ACC112 (cell line): ENCODE results near the gene DDA1.
A peak's percentile ranks its signal among the peaks of the same experiment; 100 is the strongest.

ENCODE experiments used
- H2AFZ ChIP-seq: fragments of 200-600 bp; sonication (generic); one replicate; pipeline ENCODE4 v1.6.0; 2017; ENCODE audit warnings: antibody characterized with exemption, low read length; ENCODE audit not compliant: unreplicated experiment
- H3K27ac ChIP-seq: fragments of 200-600 bp; sonication (generic); 2 replicates; pipeline ENCODE4 v1.5.1; 2014; ENCODE audit warnings: low read depth, mild to moderate bottlenecking, antibody characterized with exemption, low read length, moderate library complexity
- H3K27me3 ChIP-seq: fragments of 200-600 bp; sonication (generic); 2 replicates; pipeline ENCODE4 v1.6.1; 2014; ENCODE audit warnings: mild to moderate bottlenecking, antibody characterized with exemption, low read length, moderate library complexity, mixed read lengths; ENCODE audit not compliant: insufficient read depth
- H3K36me3 ChIP-seq: fragments of 200-600 bp; sonication (generic); 2 replicates; pipeline ENCODE4 v1.6.1; 2016; ENCODE audit warnings: mild to moderate bottlenecking, antibody characterized with exemption, low read length, moderate library complexity, mixed read lengths; ENCODE audit not compliant: insufficient read depth
- H3K4me1 ChIP-seq: fragments of 200-600 bp; sonication (generic); one replicate; pipeline ENCODE4 v1.6.1; 2016; ENCODE audit warnings: low read length, mixed read lengths; ENCODE audit not compliant: insufficient read depth, unreplicated experiment, control insufficient read depth
- H3K4me3 ChIP-seq: fragments of 200-600 bp; sonication (generic); 2 replicates; pipeline ENCODE4 v1.5.1; 2014; ENCODE audit warnings: mild to moderate bottlenecking, low read depth, low read length
- H3K79me2 ChIP-seq: fragments of 200-600 bp; sonication (generic); one replicate; pipeline ENCODE4 v1.6.0; 2016; ENCODE audit warnings: low read length; ENCODE audit not compliant: control insufficient read depth, unreplicated experiment, insufficient read depth

DDA1 gene

DNA sequence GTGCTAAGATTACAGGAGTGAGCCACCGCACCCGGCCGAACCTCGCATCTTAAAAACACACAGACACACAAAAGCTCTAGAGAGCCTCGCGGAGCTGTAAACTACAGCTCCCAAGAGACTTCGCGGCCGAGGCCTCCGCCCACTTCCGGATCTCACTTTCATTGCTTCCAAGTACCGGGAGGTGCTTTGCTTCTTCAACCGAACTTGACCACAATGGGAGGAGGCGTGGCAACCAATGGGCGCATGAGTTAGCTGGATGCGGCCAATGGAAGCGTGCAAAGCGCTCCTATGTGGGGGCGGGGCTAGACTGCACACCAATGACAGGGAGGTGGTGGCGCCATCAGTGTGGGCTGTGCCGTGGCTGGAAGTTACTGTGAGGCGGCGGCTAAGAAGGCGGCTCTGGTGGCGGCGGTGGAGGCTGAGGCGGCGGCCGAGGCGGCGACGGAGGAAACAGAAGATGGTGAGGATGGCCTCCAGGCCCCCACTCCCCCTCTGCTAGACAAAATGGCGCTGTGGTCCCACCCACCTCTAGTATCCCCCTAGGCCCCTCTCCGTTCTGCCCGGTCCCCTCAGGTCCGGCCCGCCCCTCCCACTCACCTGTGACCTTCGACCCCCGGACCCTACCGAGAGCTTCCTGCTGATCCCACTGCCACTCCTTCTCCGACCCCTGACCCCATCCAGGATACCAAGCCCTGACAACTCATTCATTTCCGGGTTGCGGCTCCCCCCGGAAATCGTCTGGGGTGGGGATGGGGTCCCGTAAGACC lies at the start of gene DDA1:
Gene DDA1 (plus strand): TSS at position 366 of the 767 bp plus-strand sequence. CDS start 92 bp downstream, at position 458.
- peak within 1 kb of the TSS; percentile 88 for H3K4me3 ChIP-seq
- H3K79me2 ChIP-seq = peaks cover 37% of the 10 kb centered on the region
- no peaks in the 10 kb centered on the region for H3K27me3 ChIP-seq
- H3K27ac ChIP-seq = peak within 1 kb of the TSS; percentile 52
- no peaks in the 10 kb centered on the region for H3K36me3 ChIP-seq
- H3K4me1 ChIP-seq = peaks cover 34% of the 10 kb centered on the region
- no peak within 1 kb of the TSS for H2AFZ ChIP-seq

DNA sequence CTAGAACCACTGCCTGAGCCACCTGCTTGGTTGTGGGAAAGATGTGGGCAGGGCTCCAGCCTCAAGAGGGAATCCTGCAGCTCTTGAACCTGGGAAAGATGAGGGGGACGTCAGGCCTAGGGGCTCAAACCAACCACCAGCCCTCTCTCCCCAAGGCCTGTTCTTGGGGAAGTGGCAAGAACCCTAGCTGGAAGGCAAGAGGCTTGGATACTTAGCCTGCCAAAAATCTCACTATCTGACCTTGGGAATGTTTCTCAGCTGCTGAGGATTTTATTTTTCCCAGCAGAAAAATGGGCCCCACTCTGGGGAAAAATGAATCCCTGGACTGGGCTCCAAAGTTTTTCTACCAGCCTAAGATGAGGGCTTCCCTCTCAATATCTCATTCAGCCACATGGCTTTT lies 49.4 kb upstream of the DDA1 start:
- H2AFZ ChIP-seq = no peak overlapping the region
- no peaks in the 10 kb centered on the region for H3K79me2 ChIP-seq

DNA sequence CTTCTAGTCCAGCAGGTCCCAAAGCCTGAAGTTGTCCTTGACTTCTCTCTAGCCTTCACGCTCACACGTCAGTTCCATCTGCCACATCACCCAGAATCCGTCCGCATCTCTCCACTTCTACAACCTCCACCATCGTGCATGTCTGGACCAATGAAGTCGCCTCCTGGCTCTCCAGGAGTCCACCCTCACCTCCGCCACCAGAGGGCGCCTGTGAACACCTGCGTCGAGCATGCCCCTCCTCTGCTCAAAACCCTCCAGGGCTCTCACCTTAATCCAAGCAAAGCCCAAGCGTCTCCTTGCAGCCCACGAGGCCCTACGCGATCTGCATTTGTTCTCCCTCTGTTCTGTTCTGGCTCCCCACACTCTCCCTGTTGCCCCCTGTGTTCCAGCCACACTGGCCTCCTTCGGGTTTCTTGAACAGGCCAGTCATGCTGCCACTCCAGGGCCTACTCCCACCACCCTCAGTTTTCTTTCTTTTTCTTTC lies 48.5 kb upstream of the DDA1 start:
- Histone ChIP-seq H3K4me1 (no peaks in the 10 kb centered on the region), H2AFZ (no peak overlapping the region), H3K36me3 (no peaks in the 10 kb centered on the region), H3K79me2 (no peaks in the 10 kb centered on the region), H3K27ac (no peak overlapping the region), H3K27me3 (no peaks in the 10 kb centered on the region), H3K4me3 (no peak overlapping the region)

More for the DNA sequence above, 49.4 kb upstream of the DDA1 start:
- Histone ChIP-seq H3K4me1 (no peaks in the 10 kb centered on the region), H3K4me3 (no peak overlapping the region), H3K36me3 (no peaks in the 10 kb centered on the region), H3K27me3 (no peaks in the 10 kb centered on the region), H3K27ac (no peak overlapping the region)

DNA sequence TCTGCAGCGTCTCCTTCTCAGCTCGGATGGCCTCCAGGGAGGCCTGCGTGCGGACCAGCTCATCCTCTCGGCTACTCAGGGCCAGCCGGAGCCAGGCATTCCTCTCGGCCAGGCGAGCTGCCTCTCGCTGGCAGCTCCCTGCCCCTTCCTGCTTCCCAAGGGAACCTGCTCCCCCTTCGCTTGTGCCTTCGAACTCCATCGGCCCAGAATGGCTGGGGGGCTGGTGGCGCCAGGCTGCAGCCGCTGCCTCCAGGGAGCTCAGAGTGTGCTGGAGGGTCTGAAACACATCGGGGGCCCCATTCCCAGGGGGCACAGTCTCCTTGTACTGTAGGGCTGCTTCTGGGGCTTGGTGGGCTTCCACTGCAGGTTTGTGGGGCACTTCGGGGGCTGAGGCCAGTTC lies 46.8 kb upstream of the DDA1 start:
- no peaks in the 10 kb centered on the region for H3K27me3 ChIP-seq
- no peak overlapping the region for H2AFZ ChIP-seq
- no peaks in the 10 kb centered on the region for H3K36me3 ChIP-seq
- H3K27ac ChIP-seq = no peak overlapping the region
- no peak overlapping the region for H3K4me3 ChIP-seq
- H3K79me2 ChIP-seq = peaks cover 2% of the 10 kb centered on the region
- no peaks in the 10 kb centered on the region for H3K4me1 ChIP-seq

DNA sequence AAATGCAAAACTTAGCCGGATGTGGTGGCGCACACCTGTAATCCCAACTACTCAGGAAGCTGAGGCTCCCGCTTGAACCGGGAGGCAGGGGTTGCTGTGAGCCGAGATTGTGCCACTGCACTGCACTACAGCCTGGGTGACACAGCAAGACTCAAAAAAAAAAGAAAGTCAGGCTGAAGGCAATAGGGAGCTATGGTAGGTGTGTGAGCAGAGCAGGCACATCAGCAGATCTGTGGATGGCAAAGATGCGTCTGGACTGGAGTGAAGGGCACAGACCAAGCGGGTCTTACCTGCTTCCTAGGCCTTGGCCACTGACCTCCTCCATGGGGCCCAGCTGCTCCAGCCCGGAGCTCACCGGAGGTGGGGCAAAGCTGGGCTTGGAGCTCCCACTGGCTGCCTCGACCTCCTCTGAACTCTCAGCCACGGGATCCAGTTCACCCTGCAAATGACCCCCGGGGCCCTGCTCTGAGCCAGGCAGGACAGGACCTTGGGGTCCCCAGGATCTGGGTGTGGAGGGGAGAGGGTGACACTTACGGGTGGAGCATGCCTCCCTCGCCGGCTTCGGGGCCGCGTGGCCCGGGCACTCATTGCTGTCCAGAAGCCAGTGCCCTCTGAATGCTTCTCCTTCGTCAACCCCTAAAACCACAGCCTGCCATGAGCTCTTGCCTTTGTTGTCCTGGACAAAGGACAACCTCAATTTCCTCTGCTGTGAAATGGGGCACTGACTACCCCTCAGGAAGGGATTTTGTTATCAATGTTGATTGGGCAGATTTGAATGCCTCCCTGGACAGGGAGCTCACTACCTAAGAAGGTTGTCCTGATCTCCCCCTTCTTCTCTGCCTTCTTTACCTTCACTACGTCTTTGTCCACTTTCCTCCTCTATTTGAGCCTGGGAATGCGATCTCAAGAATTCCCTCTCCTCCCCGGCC lies 45.4 kb upstream of the DDA1 start:
- peaks cover 12% of the 10 kb centered on the region for H3K79me2 ChIP-seq
- no peak overlapping the region for H3K27ac ChIP-seq
- H2AFZ ChIP-seq = no peak overlapping the region
- no peak overlapping the region for H3K4me3 ChIP-seq
- H3K4me1 ChIP-seq = peaks cover 4% of the 10 kb centered on the region
- H3K36me3 ChIP-seq = no peaks in the 10 kb centered on the region
- H3K27me3 ChIP-seq = no peaks in the 10 kb centered on the region

DNA sequence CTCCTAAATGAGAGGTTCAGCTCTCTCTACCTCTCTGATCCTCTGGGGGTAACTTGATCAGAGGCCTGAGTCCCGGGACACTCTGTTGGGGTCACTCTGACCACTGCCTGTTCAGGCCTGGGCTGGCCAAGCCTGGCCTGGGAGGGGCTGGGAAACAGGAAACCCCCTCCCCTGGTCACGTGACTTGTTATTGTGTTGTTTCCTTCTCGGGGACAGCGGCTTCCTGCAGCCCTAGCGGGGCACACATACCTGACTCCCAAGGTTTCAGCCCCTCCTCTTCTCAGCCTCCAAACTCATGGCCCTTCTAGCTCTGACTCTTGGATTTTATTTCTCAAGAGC lies 44.8 kb upstream of the DDA1 start, which contains the start of gene USHBP1:
Gene USHBP1 (minus strand): TSS at position 105 of the 339 bp plus-strand sequence. CDS start 446 bp downstream, outside the sequence.
- no peaks in the 10 kb centered on the region for H3K36me3 ChIP-seq
- peaks cover 4% of the 10 kb centered on the region for H3K4me1 ChIP-seq
- no peak within 1 kb of the TSS for H3K27ac ChIP-seq
- no peaks in the 10 kb centered on the region for H3K27me3 ChIP-seq
- no peak within 1 kb of the TSS for H3K4me3 ChIP-seq
- H2AFZ ChIP-seq = no peak within 1 kb of the TSS
- H3K79me2 ChIP-seq = peaks cover 13% of the 10 kb centered on the region

DNA sequence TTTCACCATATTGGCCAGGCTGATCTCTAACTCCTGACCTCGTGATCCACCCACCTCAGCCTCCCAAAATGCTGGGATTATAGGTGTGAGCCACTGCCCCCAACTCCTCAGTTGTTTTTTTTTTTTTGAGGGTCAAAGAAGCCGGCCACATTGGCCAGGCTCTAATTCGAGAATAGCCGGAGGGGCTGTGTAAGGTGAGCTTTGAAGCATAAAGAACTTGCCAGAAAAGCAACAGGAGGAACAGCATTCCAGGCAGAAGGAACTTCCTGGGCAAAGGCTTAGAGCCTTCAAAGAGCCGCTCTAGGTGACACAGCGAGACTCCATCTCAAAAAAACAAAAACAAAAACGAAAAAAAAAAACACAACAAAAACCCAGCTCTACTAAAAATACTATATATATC lies 43.3 kb upstream of the DDA1 start:
- no peaks in the 10 kb centered on the region for H3K36me3 ChIP-seq
- H3K4me1 ChIP-seq = peaks cover 4% of the 10 kb centered on the region
- H3K27ac ChIP-seq = no peak overlapping the region
- no peak overlapping the region for H3K4me3 ChIP-seq
- no peak overlapping the region for H2AFZ ChIP-seq
- peaks cover 13% of the 10 kb centered on the region for H3K79me2 ChIP-seq
- H3K27me3 ChIP-seq = no peaks in the 10 kb centered on the region

DNA sequence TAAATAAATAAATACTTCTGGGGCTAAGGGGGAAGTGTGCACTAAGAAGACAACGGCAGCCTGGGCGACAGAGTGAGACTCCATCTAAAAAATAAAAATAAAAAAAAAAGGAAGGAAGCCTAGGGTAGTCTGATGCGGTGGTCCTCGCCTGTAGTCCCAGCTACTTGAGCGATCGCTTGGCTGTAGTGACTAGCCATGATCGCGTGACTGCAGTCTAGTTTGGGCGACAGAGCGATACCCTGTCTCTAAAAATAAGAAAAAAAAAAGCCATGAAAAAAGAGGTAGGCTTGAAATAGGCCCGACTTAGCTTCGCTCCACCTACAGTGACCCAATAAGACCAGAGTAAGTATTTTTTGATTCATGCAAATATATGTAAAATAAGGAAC lies 42.8 kb upstream of the DDA1 start:
- H3K4me1 ChIP-seq = peaks cover 4% of the 10 kb centered on the region
- peak overlapping the region; percentile 12 for H2AFZ ChIP-seq
- no peaks in the 10 kb centered on the region for H3K36me3 ChIP-seq
- peaks cover 13% of the 10 kb centered on the region for H3K79me2 ChIP-seq
- H3K27ac ChIP-seq = no peak overlapping the region
- no peak overlapping the region for H3K4me3 ChIP-seq
- no peaks in the 10 kb centered on the region for H3K27me3 ChIP-seq

DNA sequence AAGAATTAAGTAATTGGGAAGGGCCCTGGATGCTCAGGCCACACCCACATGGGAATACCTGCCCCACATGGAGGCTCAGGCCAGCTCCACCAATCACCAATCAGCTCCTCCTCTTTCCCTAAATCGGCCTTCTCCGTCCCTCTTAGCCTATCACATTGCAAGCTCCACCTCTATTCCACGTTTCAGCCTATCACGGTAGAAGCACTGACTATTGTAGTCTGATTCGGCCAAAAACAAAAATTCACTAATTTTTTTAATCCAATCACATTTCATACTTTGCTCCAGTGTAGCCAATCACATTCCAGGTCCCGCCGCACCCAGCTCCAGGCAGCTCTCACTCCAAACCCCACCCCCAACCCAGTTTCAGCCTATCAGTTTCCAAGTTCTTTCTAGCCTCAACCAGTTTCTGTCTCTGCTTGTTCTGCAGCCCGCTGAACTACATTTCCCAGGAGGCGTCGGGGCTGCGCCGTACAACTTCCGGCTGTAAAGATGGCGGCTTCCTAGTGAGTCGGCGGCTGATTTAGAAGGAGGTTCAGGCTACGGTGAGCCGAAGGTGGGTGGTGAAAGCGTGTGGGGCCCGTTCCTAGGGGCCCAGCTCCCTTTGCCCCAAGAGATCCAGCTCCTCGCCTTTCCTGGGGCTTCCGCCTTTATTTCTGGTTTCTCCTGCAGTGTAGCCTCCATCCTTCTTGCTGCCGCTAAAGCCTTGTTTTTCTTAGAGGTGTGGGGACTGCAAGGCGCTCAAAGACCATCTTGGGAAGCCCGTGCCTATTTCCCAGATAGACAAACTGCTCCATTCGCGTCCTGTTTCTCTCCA lies 42.2 kb upstream of the DDA1 start, which contains the start of gene BABAM1:
Gene BABAM1 (plus strand): TSS at position 469 of the 814 bp plus-strand sequence. CDS start 1,364 bp downstream, outside the sequence.
- Histone ChIP-seq H3K27me3 (no peaks in the 10 kb centered on the region), H3K4me1 (peaks cover 4% of the 10 kb centered on the region), H3K4me3 (peak within 1 kb of the TSS; percentile 96), H3K36me3 (no peaks in the 10 kb centered on the region), H3K79me2 (peaks cover 13% of the 10 kb centered on the region), H2AFZ (peak within 1 kb of the TSS; percentile 48), H3K27ac (peak within 1 kb of the TSS; percentile 70)

DNA sequence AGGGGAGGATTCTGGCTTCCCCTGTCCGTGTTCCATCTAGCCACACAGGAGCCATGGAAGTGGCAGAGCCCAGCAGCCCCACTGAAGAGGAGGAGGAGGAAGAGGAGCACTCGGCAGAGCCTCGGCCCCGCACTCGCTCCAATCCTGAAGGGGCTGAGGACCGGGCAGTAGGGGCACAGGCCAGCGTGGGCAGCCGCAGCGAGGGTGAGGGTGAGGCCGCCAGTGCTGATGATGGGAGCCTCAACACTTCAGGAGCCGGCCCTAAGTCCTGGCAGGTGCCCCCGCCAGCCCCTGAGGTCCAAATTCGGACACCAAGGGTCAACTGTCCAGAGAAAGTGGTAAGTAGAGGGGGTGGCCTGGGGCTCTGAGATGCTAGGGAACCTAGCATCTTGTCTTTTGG lies 40.6 kb upstream of the DDA1 start:
- Histone ChIP-seq H3K36me3 (no peaks in the 10 kb centered on the region), H3K79me2 (peaks cover 13% of the 10 kb centered on the region), H2AFZ (no peak overlapping the region), H3K4me1 (peaks cover 4% of the 10 kb centered on the region), H3K27ac (no peak overlapping the region), H3K27me3 (no peaks in the 10 kb centered on the region), H3K4me3 (peak overlapping the region; percentile 96; the same call in 1 of the 2 replicates)
